HG03457 (cell line): Measurements from ENCODE around the gene LTBP4.
"Not testable (repeated sequence)": the region's sequence is repeated elsewhere in the genome, so short reads cannot be mapped to it uniquely, and the experiment has no call there.

Experiments used
- ATAC-seq: cut with Tn5 transposase; IDR thresholded peaks from one replicate; pipeline ENCODE4 v1.9.1; 2021; ENCODE audit warnings: moderate number of reproducible peaks; ENCODE audit not compliant: unreplicated experiment

LTBP4 gene, protein sequence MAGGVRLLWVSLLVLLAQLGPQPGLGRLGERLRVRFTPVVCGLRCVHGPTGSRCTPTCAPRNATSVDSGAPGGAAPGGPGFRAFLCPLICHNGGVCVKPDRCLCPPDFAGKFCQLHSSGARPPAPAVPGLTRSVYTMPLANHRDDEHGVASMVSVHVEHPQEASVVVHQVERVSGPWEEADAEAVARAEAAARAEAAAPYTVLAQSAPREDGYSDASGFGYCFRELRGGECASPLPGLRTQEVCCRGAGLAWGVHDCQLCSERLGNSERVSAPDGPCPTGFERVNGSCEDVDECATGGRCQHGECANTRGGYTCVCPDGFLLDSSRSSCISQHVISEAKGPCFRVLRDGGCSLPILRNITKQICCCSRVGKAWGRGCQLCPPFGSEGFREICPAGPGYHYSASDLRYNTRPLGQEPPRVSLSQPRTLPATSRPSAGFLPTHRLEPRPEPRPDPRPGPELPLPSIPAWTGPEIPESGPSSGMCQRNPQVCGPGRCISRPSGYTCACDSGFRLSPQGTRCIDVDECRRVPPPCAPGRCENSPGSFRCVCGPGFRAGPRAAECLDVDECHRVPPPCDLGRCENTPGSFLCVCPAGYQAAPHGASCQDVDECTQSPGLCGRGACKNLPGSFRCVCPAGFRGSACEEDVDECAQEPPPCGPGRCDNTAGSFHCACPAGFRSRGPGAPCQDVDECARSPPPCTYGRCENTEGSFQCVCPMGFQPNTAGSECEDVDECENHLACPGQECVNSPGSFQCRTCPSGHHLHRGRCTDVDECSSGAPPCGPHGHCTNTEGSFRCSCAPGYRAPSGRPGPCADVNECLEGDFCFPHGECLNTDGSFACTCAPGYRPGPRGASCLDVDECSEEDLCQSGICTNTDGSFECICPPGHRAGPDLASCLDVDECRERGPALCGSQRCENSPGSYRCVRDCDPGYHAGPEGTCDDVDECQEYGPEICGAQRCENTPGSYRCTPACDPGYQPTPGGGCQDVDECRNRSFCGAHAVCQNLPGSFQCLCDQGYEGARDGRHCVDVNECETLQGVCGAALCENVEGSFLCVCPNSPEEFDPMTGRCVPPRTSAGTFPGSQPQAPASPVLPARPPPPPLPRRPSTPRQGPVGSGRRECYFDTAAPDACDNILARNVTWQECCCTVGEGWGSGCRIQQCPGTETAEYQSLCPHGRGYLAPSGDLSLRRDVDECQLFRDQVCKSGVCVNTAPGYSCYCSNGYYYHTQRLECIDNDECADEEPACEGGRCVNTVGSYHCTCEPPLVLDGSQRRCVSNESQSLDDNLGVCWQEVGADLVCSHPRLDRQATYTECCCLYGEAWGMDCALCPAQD (N-terminal part only)

DNA sequence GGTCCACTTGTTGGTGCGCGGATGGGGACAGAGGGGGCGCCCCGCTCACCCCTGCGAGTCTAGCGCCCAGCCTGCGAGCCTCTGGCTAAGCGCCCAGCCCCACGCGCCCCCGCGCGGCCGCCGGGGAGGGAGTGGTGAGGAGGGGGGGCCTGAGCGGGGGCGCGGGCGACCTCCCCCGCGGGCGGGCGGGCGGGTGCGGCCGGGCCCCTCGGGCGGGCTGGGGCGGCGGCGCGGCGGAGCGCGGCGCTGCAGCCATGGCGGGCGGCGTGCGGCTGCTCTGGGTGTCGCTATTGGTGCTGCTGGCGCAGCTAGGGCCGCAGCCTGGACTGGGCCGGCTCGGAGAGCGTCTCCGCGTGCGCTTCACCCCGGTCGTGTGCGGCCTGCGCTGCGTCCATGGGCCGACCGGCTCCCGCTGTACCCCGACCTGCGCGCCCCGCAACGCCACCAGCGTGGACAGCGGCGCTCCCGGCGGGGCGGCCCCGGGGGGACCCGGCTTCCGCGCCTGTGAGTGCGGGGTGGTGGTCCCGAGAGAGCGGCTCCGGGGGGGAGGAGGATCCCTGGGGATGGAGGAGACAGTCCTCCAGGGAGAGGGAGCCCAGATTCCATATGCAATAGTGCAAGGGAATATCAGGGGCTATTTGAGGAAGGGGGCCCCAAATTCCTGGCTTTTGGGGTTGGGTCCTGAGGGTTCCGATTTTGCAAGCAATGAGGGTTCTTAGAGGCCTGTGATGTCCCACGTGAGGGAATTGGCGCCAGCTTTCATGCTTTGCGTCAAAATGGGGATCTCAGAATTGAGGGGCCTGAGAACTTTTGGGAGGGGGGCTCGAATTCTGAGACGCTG, at the start of gene LTBP4:
Gene LTBP4 (plus strand): TSS at position 236 of the 841 bp plus-strand sequence. CDS start 19 bp downstream, at position 255.
- no peak for ATAC-seq

DNA sequence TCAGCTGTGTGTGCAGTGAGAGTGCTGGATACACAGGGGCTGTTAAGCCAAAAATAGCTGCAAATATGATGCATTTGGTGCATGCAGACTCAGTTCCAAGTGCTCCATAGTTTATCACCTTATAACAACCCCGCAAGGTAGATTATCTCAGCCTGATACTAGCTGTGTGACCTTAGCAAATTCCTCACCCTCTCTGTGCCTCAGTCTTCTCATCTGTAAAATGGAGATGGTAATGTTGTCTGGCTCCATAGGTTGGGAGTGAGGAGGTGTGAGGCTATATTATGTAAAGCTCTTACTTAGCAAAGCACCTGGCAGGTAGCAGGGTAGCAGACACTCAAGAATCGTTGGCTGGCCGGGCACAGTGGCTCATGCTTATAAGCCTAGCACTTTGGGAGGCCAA, 48.3 kb upstream of the LTBP4 start:
- no peak for ATAC-seq

DNA sequence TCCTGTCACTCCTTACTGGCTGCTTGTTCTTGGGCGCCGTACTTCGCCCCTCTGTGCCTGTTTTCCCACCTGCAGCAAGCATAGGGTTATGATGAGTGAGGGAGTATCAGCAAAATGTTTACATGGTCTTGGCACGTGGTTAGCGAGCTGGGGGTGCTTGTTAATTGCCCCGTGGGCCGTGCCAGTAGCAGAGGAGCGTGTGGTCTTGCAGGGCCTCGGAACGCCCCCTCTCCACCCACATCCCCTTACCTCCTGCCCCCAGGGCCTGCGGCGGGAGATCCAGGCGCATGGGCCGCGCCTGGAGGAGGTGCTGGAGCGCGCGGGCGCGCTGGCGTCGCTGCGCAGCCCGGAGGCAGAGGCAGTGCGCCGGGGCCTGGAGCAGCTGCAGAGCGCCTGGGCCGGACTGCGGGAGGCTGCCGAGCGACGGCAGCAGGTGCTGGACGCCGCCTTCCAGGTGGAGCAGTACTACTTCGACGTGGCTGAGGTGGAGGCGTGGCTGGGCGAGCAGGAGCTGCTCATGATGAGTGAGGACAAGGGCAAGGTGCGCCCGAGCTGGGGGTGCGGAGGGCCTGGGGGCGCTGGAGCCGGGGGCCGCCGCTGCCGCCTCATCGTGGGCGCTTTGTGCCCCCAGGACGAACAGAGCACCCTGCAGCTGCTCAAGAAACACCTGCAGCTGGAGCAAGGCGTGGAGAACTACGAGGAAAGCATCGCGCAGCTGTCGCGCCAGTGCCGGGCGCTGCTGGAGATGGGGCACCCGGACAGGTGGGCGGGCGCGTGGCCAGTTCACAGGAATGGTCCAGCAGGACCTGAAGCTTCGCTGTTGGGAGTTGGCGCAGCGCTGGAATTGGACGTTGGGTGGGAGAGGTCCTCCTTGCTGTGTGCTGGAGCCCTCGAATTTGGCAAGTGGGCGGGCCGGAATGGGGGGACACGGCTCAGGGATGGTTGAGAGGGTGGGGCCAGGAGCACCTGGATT, 47.0 kb upstream of the LTBP4 start:
- ATAC-seq = no peak

DNA sequence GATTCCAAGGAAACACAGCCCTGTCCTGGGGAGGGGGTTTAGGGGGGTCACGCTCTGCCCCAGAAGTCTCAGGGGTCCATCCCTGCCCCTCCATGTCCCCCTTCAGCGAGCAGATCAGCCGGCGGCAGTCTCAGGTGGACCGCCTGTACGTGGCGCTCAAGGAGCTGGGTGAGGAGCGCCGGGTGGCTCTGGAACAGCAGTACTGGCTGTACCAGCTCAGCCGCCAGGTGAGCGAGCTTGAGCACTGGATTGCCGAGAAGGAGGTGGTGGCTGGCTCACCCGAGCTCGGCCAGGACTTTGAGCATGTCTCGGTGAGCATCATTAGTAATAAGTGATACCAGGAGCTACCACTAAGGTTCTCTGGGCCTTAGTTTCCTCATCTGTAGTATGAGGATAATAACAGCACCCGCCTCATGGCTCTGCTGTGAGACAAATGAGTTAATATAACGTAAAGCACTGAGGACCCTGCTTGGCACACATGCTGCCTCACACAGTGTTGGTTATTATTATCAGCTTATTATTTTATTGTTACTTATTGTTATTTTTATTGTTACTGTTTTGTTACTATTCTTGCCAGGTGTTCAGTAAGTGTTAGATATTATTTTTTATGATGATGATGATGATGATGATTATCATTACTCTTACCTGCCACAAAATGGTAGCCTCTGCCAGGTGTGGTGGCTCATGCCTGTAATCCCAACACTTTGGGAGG, 45.0 kb upstream of the LTBP4 start:
- ATAC-seq = no peak

DNA sequence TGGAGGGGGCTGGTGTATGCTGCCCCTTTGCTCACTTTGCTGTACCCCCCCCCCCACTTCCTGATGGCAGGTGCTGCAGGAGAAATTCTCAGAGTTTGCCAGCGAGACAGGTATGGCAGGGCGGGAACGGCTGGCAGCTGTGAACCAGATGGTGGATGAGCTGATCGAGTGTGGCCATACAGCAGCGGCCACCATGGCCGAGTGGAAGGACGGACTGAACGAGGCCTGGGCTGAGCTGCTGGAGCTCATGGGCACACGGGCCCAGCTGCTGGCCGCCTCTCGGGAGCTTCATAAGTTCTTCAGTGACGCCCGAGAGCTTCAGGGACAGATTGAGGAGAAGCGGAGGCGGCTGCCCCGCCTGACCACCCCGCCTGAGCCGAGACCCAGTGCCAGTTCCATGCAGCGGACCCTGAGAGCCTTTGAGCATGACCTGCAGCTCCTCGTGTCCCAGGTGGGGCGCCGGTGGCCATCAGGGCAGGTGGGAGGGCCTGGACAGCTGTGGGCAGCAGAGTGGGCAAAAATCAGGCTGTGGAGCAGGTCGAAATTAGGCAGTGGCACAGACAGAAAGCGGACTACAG, 44.1 kb upstream of the LTBP4 start:
- ATAC-seq = no peak

DNA sequence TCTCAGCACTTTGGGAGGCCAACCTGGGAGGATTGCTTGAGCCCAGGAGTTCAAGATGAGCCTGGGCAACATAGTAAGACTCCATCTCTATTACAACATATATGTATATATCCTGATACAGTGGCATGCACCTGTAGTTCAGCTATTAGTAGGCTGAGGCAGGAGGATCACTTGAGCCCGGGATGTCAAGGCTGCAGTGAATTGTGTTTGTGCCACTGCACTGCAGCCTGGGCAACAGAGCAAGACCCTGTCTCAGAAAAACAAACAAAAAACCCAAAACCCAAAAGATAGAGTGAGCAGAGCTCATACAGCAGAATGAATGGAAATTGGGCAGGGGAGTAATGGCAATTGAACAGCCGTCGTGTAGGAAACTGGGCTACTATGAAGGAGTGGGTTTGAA, 41.8 kb upstream of the LTBP4 start:
- no peak for ATAC-seq

DNA sequence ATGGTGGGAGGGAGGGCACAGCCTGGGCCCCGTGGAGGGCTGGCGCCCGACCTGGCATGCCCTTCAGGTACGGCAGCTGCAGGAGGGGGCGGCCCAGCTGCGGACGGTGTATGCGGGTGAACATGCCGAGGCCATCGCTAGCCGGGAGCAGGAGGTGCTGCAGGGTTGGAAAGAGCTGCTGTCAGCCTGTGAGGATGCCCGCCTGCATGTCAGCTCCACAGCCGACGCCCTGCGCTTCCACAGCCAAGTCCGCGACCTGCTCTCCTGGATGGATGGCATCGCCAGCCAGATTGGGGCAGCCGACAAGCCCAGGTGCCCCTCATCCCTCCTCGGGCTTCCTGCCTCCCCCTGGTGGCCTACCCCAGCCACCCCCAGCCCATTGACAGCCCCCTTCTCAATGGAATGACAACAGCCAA, 41.1 kb upstream of the LTBP4 start:
- no peak for ATAC-seq

DNA sequence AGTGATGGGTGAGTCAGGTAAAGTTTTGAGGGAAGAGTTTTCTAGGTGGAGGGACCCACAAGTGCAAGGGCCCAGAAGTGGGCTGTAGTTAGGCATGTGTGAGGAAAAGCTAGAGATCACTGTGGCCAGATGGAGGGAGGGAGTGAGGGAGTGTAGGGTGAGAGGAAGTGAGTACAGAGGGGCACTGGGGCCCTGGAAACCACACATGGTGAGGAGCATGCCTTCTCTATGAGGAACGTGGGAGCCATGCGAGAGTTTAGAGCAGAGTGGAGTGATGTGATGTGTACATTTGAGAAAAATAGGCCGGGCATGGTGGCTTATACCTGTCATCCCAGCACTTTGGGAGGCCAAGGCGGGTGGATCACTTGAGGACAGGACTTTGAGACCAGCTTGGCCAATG, 39.2 kb upstream of the LTBP4 start:
- no peak for ATAC-seq

DNA sequence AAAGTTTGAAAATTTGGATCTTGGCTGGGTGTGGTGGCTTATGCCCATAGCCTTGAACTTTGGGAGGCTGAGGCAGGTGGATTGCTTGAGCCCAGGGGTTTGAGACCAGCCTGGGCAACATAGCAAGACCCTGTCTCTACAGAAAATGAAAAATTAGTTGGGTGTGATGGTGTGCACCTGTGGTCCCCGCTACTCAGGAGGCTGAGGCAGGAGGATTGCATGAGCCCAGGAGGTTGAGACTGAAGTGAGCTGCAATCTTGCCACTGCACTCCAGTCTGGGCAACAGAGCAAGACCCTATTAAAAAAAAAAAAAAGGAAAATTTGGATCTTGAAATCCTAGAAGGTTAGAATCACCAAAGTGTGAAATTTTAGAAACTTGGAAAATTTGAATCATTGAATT, 36.6 kb upstream of the LTBP4 start:
- not testable (repeated sequence) for ATAC-seq

DNA sequence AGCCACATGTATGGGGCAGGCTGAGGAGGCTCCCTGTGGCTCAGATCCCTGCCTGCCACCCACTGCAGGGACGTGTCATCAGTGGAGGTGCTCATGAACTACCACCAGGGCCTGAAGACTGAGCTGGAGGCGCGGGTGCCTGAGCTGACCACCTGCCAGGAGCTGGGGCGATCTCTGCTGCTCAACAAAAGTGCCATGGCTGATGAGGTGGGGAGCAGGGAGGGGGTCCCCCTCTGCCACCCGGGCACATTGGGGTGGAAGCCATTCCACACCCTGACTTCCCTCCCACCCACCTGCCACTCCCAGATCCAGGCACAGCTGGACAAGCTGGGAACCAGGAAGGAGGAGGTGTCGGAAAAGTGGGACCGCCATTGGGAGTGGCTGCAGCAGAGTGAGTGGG, 35.8 kb upstream of the LTBP4 start:
- no peak for ATAC-seq

DNA sequence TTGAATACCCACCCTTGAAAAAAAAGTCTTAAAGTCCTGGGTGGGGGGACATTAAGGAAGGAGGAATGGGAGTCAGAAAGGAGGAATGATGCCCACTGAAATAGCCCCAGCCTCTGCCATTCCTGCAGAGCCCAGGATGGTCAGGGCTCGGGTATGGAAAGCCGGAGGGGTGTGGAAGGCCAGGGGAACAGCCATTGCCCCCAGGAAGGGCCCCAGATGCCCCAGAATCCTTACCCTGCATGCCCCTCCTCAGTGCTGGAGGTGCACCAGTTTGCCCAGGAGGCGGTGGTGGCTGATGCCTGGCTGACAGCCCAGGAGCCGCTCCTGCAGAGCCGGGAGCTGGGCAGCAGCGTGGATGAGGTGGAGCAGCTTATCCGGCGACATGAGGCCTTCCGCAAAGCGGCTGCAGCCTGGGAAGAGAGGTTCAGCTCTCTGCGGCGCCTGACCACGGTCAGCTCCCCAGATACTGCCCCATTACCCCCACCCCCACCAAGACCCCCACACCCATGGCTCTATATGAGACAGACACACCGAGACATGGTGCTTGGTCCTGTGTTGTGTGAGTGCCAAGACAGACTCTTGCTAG, 35.2 kb upstream of the LTBP4 start:
- no peak for ATAC-seq

DNA sequence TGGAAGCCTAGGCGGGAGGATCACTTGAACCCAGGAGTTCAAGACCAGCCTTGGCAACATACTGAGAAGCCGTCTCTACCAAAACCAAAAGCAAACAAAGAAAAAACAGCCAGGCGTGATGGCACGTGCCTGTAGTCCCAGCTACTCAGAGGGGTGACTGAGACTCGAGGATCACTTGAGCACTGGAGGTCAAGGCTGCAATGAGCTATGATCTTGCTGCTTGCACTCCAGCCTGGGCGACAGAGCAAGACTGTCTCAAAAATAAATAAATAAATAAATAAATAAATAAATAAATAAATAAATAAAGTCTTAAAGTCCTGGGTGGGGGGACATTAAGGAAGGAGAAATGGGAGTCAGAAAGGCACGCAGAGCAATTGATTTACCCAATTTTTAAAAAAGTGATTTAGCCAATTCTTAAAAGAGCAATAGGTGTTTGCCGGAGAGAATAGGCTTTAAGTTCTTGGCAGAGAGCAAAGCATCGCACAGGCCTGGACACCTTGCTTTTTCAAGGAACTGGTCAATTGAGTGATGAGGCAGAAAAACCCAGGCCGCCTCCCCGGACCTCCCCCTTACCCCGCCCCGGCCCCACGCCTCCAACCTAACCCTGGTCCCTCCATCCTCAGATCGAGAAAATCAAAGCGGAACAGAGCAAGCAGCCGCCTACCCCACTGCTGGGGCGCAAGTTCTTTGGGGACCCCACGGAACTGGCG, 34.0 kb upstream of the LTBP4 start:
- ATAC-seq = no peak

DNA sequence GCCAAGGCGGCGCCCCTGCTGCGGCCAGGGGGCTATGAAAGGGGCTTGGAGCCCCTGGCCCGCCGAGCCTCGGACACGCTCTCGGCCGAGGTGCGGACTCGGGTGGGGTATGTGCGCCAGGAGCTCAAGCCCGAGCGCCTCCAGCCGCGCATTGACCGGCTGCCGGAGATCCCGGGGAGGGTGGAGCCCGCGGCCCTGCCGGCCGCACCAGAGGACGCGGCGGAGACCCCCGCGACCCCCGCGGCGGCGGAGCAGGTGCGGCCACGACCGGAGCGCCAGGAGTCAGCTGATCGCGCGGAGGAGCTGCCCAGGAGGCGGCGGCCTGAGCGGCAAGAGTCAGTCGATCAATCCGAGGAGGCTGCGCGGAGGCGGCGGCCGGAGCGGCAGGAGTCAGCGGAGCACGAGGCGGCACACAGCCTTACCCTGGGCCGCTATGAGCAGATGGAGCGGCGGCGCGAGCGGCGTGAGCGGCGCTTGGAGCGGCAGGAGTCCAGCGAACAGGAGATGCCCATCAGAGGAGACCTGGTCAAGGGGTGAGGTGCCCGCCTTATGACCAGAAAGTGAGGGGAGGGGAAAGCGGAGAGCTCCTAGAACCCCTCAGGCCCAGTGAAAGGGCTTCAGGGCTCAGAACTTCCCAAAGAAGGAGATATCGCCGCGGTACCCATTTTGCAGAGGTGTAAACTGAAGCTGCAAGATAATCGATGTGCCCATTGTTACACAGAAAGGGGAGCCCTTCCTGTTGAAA, 33.2 kb upstream of the LTBP4 start:
- ATAC-seq = no peak

DNA sequence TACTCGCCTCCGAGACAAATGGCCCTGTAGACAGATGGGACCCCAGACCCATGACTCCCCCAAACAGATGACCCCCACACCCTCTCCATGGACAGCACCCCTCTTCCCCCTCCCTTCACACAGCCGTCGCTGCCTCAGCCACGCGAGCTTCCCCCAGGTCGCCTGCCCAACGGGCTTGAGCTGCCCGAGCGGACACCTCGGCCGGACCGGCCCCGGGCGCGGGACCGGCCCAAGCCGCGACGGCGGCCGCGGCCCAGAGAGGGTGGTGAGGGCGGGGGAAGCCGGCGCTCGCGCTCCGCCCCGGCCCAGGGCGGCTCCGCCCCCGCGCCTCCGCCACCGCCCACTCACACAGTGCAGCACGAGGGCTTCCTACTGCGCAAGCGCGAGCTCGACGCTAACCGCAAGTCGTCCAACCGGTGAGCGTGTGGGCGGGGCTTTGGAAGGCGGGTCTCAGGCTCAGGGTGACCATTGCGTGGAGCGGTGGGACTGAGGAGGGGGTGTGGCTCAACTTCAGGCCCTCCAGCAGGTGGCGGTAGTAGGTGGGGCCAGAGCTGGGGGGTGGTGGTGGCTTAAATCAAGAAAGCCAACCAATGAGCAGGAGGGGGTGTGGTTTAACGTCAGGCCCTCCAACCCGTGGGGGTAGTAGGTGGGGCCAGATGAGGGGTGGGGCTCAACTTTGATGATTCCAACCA, 30.7 kb upstream of the LTBP4 start:
- peak; percentile 69 for ATAC-seq

DNA sequence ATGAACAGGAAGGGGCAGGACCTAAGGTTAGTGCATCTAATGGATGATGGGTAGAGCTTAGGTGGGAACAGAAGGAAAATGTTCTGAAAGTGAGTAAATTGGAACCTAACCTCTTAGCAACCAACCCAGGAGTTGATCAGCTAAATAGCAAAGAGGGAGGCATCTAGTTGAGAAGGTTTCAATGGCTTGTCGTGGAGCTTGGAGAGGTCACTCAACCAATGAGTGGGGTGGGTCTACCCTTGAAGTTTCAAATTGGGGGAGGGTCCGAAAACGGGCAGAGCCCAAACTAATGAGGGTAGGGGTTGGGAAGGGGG, 30.2 kb upstream of the LTBP4 start:
- ATAC-seq = no peak
